C4-2B (cell line): ENCODE results near the gene DDX5.
A peak's percentile ranks its signal among the peaks of the same experiment; 100 is the strongest.

Source experiments
- H3K27ac ChIP-seq: fragments of 450-650 bp; 2 replicates; pipeline ENCODE4 v1.5.1; 2017
- CTCF ChIP-seq: fragments of 450-650 bp; conservative IDR thresholded peaks from 2 replicates; pipeline ENCODE4 v1.5.1; 2017; ENCODE audit warnings: mild to moderate bottlenecking
- ZFX ChIP-seq: fragments of 450-650 bp; IDR thresholded peaks from 2 replicates; pipeline ENCODE4 v1.6.1; 2017

Gene DDX5

GRCh38 chr17:64494121-64494520 lies 12.0 kb downstream of the DDX5 start:
- H3K27ac ChIP-seq = no peak overlapping the region
- TF ChIP-seq CTCF (no peak), ZFX (no peak)

- TF ChIP-seq CTCF = peak; percentile 74
- no peak for TF ChIP-seq ZFX
- no peak overlapping the region for H3K27ac ChIP-seq
These were observed 13.5 kb downstream of the DDX5 start for GRCh38 chr17:64492481-64493109.

GRCh38 chr17:64491994-64492393 lies 14.1 kb downstream of the DDX5 start:
- TF ChIP-seq CTCF (no peak), ZFX (no peak)
- no peak overlapping the region for H3K27ac ChIP-seq

- H3K27ac ChIP-seq = no peak overlapping the region
- TF ChIP-seq CTCF (peak; percentile 82), ZFX (no peak)
These were observed 14.8 kb downstream of the DDX5 start for GRCh38 chr17:64491034-64491860.

DNA sequence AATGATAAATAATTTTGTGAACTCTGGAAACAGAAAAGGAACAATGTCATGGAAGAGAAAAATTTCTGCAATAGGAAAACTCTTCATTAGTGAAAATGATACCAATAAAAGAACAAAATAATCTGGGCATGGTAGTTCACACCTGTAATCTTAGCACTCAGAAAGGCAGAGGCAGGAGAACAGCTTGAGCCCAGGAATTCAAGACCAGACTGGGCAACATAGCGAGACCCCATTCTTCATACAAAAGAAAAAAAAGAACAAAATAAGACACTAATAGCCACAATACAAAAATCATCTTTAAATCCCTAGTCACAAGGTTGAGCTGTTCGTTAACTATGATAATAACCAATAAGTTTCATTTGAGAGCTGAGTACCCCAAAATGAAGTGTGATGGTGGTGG lies 17.8 kb downstream of the DDX5 start:
- TF ChIP-seq ZFX = no peak
- no peak for TF ChIP-seq CTCF
- H3K27ac ChIP-seq = no peak overlapping the region

- no peak overlapping the region for H3K27ac ChIP-seq
- TF ChIP-seq CTCF (no peak), ZFX (no peak)
These were observed 21.7 kb downstream of the DDX5 start for GRCh38 chr17:64484380-64484779.

DNA sequence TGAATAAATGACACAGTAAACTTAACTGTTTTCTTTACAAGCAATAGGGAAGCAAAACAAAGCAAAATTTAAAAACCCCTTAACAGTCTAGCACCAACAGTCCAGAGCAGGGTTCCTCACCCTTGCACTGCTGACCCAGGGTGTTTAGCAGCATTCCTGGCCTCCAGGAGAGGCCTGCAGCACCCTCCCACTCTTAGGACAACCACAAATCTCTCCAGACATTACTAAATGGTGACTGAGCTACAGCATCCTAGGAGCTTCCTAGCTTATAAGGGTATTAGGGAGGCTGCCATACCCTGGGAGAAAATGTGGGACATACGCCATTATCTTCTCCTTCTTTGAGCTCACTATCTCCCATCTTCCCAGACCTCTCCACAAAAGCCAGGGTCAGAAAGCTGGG lies 25.1 kb downstream of the DDX5 start:
- TF ChIP-seq CTCF (no peak), ZFX (no peak)
- H3K27ac ChIP-seq = no peak overlapping the region
